Stimulated activated CD4-positive, alpha-beta T cell treated with anti-CD3 and anti-CD28 coated beads, Interleukin-1b, Interleukin-23, amount 100 ng/mL, for 4 hours (primary cell): ENCODE results near the gene LAMA5.

Experiments used
- DNase-seq, 2 donors: peaks; one replicate each; pipeline ENCODE4 v3.0.0-alpha.2; 2020; ENCODE audit warnings: low read depth in 2 of 2

LAMA5 gene

GRCh38 chr20:62346398-62347150 is 20.5 kb downstream of the LAMA5 start:
- DNase-seq: no peak

GRCh38 chr20:62345681-62346370 is 21.3 kb downstream of the LAMA5 start:
- no peak for DNase-seq

GRCh38 chr20:62344782-62345181 is 22.3 kb downstream of the LAMA5 start:
- no peak for DNase-seq

GRCh38 chr20:62344092-62344491 is 23.0 kb downstream of the LAMA5 start:
- DNase-seq: no peak

GRCh38 chr20:62342910-62343309 is 24.2 kb downstream of the LAMA5 start:
- no peak for DNase-seq

GRCh38 chr20:62339647-62340062 is 27.5 kb downstream of the LAMA5 start:
- no peak for DNase-seq

- no peak for DNase-seq
These were observed 28.9 kb downstream of the LAMA5 start for GRCh38 chr20:62338294-62338620.

GRCh38 chr20:62337558-62338293 is 29.4 kb downstream of the LAMA5 start:
- DNase-seq: no peak

GRCh38 chr20:62336775-62337557 is 30.1 kb downstream of the LAMA5 start:
- DNase-seq: no peak

GRCh38 chr20:62336329-62336728 is 30.8 kb downstream of the LAMA5 start:
- no peak for DNase-seq

GRCh38 chr20:62335532-62335931 is 31.6 kb downstream of the LAMA5 start:
- no peak for DNase-seq

- no peak for DNase-seq
These were observed 32.2 kb downstream of the LAMA5 start for GRCh38 chr20:62334881-62335280.

- DNase-seq: no peak
These were observed 33.1 kb downstream of the LAMA5 start for GRCh38 chr20:62333820-62334595.

GRCh38 chr20:62332989-62333819 is 33.9 kb downstream of the LAMA5 start:
- no peak for DNase-seq

GRCh38 chr20:62332421-62332820 is 34.7 kb downstream of the LAMA5 start:
- no peak for DNase-seq

GRCh38 chr20:62331347-62331746 is 35.8 kb downstream of the LAMA5 start:
- DNase-seq: no peak

- no peak for DNase-seq
These were observed 36.4 kb downstream of the LAMA5 start for GRCh38 chr20:62330576-62331317.

GRCh38 chr20:62329389-62330377 is 37.4 kb downstream of the LAMA5 start:
- no peak for DNase-seq
